IPS-18c (cell line): ENCODE data around the gene SOCS3.
A peak's percentile ranks its signal among the peaks of the same experiment; 100 is the strongest.
"Not testable (repeated sequence)": the region's sequence is repeated elsewhere in the genome, so short reads cannot be mapped to it uniquely, and the experiment has no call there.

Experiments used
- H3K4me3 ChIP-seq: 2 replicates; pipeline ENCODE4 v1.7.0; 2013; ENCODE audit warnings: low read depth, mild to moderate bottlenecking, low read length, moderate library complexity; ENCODE audit not compliant: insufficient read depth
- H3K9me3 ChIP-seq: one replicate; pipeline ENCODE4 v1.6.1; 2013; ENCODE audit warnings: mild to moderate bottlenecking, low read length, moderate library complexity; ENCODE audit not compliant: control insufficient read depth, insufficient read depth

The SOCS3 gene

DNA sequence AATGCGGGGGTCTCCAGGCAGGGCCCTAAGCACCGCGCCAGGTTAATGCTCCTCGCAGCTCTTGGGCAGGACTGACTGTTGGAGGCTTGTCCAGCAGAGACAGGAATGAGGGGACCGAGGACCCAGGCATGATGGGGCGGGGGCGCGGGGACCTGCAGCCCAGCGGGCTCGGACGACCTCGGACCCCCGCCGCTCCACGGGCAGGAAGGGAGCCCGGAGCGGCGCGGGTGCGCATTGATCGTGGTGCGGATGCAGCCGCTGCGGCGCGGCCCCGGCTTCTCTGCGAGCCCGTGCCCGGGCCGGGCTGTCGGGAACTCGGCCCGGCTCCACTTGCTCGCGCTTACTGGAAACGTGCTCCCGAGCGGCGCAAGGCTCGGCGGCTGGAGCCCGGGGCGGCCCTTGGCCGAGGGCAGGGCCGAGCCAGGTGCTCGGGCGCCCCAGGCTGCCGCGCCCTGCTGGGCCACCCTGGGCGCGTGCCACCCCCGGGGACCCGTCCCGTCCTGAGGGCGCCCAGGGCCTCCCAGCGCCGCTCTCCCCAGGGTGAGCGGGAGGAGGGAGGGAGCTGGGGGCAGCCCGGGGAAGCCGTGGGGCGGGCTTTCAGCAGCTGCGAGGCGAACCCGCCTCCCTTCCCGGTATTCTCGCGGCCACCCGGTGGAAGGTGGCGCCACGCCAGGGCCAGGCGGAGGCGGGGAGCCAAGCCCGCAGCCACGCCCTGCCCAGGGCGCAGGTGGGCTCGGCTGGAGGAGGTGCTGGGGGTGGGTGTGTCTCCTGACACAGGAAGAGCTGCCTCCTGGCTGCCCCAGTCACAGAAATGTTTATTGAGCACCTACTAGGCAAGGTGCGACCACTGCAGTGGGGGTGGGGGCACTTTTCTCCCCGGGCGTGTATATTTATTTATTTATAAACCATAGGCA, 45.9 kb downstream of the SOCS3 start:
- no peaks in the 10 kb centered on the region for H3K9me3 ChIP-seq
- peak overlapping the region; percentile 71 for H3K4me3 ChIP-seq

DNA sequence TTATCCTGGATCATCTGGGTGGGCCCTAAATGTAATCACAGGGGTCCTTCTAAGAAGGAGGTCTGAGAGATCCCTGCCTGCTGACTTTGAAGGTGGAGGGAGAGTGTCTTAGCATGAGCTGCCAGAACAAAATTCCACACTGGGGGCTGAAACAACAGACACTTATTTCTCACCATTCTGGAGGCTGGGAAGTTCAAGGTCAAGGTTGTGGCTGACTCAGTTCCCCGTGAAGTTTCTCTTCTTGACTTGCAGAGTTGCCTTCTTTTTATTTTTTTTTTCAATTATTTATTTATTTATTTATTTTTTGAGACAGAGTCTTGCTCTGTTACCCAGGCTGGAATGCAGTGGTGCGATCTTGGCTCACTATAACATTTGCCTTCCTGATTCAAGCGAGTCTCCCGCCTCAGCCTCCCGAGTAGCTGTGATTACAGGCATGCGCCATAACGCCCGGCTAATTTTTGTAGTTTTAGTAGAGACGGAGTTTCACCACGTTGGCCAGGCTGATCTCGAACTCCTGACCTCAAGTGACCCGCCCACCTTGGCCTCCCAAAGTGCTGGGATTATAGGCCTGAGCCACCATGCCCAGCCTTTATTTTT, 50.1 kb downstream of the SOCS3 start:
- not testable (repeated sequence) for H3K9me3 ChIP-seq

DNA sequence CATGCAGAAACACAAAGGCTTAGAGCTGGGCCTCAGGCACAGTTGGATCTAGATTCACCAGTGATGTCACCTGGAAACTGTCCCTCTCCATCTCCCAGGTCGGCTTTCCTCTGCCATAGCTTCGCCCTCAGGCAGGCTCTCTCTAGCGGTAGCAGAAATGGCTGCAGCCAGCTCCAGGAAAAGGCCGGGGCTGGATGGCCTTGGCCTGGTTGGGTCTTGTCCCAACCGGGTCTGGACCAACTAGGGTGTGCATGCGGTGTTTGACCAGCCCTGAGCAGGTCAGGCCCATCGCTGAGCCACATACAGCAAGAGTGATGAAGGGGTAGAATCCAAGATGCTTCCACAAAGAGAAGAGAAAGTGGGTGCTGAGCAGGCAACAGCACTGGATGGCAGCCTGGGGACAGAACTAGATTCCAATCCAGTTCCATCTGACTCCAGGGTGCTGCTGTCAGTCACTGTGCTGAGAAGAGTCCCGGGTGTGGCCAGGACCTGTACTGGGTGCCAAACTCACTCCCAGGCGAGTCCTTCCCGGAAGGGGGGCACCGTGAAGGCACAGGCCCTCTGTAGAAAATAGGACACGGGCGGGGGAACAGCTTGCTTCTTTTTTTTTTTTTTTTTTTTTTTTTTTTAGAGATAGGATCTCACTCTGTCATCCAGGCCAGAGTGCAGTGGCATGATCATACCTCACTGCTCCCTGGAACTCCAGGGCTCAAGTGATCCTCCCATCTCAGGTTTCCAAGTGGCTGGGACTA, 51.8 kb downstream of the SOCS3 start:
- no peak overlapping the region for H3K4me3 ChIP-seq
- peaks cover 2% of the 10 kb centered on the region for H3K9me3 ChIP-seq

More for the DNA sequence above, 50.1 kb downstream of the SOCS3 start:
- H3K4me3 ChIP-seq = not testable (repeated sequence)

DNA sequence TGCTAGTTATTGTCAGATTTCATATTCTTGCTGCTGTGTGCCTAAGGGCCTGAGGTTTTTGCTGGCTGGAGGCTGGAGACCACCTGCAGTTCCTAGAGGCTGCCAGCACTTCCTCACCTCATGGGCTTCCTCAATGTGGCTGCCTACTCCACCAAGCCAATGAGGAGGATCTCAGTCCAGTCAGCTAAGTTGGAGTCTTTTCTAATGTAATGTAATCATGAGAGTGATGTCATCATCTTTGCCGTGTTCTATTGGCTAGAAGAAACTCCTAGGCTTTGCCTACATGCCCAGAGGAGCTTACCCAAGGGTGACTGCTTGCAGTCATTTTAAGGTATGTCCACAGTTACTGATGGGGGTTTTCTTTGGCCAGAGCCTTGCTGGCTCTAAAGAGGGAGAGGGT, 53.0 kb downstream of the SOCS3 start:
- H3K4me3 ChIP-seq = no peak overlapping the region
- H3K9me3 ChIP-seq = peaks cover 2% of the 10 kb centered on the region
